ENCODE results near the gene TIMM8A.

Gene TIMM8A

GRCh38 chrX:101348452-101349192, at the start of gene TIMM8A:
TSS of gene TIMM8A (minus strand) at chrX:101348742. CDS start at chrX:101348664, 78 bp downstream.
- peak; percentile 86 for DNase-seq (ENCODE audit: low spot score)

- no peak for DNase-seq (ENCODE audit: low spot score)
Measured at GRCh38 chrX:101397779-101398178, 49.2 kb upstream of the TIMM8A start.

GRCh38 chrX:101395789-101396188, 47.2 kb upstream of the TIMM8A start:
- no peak for DNase-seq (ENCODE audit: low spot score)

- DNase-seq (ENCODE audit: low spot score): no peak
Measured at GRCh38 chrX:101394372-101394771, 45.8 kb upstream of the TIMM8A start.

GRCh38 chrX:101393530-101394305, 45.2 kb upstream of the TIMM8A start:
- DNase-seq (ENCODE audit: low spot score): no peak

- DNase-seq (ENCODE audit: low spot score): no peak
Measured at GRCh38 chrX:101391831-101392230, 43.3 kb upstream of the TIMM8A start.

- DNase-seq (ENCODE audit: low spot score): peak; percentile 76
Measured at GRCh38 chrX:101390664-101391525, 42.4 kb upstream of the TIMM8A start, which contains the start of gene RPL36A. TSS of gene RPL36A (plus strand) at chrX:101391011. CDS start at chrX:101391044, 33 bp downstream.

- no peak for DNase-seq (ENCODE audit: low spot score)
Measured at GRCh38 chrX:101388604-101389003, 40.1 kb upstream of the TIMM8A start.

GRCh38 chrX:101386542-101386885, 38.0 kb upstream of the TIMM8A start:
- no peak for DNase-seq (ENCODE audit: low spot score)

GRCh38 chrX:101385795-101386541, 37.4 kb upstream of the TIMM8A start, which contains the start of gene BTK:
TSS of gene BTK (minus strand) at chrX:101386191. CDS start at chrX:101375284, 10,907 bp downstream.
- DNase-seq (ENCODE audit: low spot score): no peak

GRCh38 chrX:101385026-101385684, 36.6 kb upstream of the TIMM8A start:
- no peak for DNase-seq (ENCODE audit: low spot score)

- no peak for DNase-seq (ENCODE audit: low spot score)
Measured at GRCh38 chrX:101383679-101384205, 35.2 kb upstream of the TIMM8A start.

GRCh38 chrX:101377547-101377946, 29.0 kb upstream of the TIMM8A start:
- no peak for DNase-seq (ENCODE audit: low spot score)

- DNase-seq (ENCODE audit: low spot score): no peak
Measured at GRCh38 chrX:101370888-101371504, 22.5 kb upstream of the TIMM8A start.

- DNase-seq (ENCODE audit: low spot score): no peak
Measured at GRCh38 chrX:101369687-101370086, 21.1 kb upstream of the TIMM8A start.

- DNase-seq (ENCODE audit: low spot score): no peak
Measured at GRCh38 chrX:101368800-101369199, 20.3 kb upstream of the TIMM8A start.

- no peak for DNase-seq (ENCODE audit: low spot score)
Measured at GRCh38 chrX:101365301-101365795, 16.8 kb upstream of the TIMM8A start.

- no peak for DNase-seq (ENCODE audit: low spot score)
Measured at GRCh38 chrX:101362757-101363156, 14.2 kb upstream of the TIMM8A start.

GRCh38 chrX:101362116-101362515, 13.6 kb upstream of the TIMM8A start:
- DNase-seq (ENCODE audit: low spot score): no peak

GRCh38 chrX:101360390-101360789, 11.8 kb upstream of the TIMM8A start:
- no peak for DNase-seq (ENCODE audit: low spot score)

All from AG08396 (cell line).